ENCODE results near the gene SYNM. TPM values are rescaled to one million over a fixed set of nuclear protein-coding genes. Genes with fewer than 3 reads are reported as not detected.

Gene SYNM
- total and polyA plus RNA-seq, 3 experiments from 2014 or later, result 0.56 to 2.4 (median 2.3) TPM

- no peak for DNase-seq
- ChIA-PET CTCF (no interaction called here), POLR2A (no interaction called here)
- Histone ChIP-seq H3K36me3 (ENCODE audit: insufficient read depth, low read length) (no peaks in the 10 kb centered on the region), H3K4me1 (ENCODE audit: insufficient read depth, low read length) (no peaks in the 10 kb centered on the region), H3K4me3 (ENCODE audit: low read length) (no peak overlapping the region), H3K9me3 (ENCODE audit: low read length) (no peaks in the 10 kb centered on the region), H3K27me3 (ENCODE audit: insufficient read depth, low read length, poor library complexity, severe bottlenecking) (no peaks in the 10 kb centered on the region), H3K27ac (ENCODE audit: low read depth, low read length) (no peak overlapping the region)
- no peaks in the 10 kb centered on the region for H3K36me3 Mint-ChIP-seq
- H3K4me3 Mint-ChIP-seq, result no peak overlapping the region
- no peaks in the 10 kb centered on the region for H3K4me1 Mint-ChIP-seq
- H3K27ac Mint-ChIP-seq, result no peak overlapping the region
- no peaks in the 10 kb centered on the region for H3K27me3 Mint-ChIP-seq
- H3K9me3 Mint-ChIP-seq, result no peaks in the 10 kb centered on the region
These were observed 65.7 kb downstream of the SYNM start for GRCh38 chr15:99170476-99171065.

- Mint-ChIP-seq H3K4me1 (no peaks in the 10 kb centered on the region), H3K36me3 (no peaks in the 10 kb centered on the region), H3K9me3 (no peaks in the 10 kb centered on the region), H3K4me3 (no peak overlapping the region), H3K27ac (peak overlapping the region in 1 of 8 donors; percentile 61), H3K27me3 (no peaks in the 10 kb centered on the region)
- Histone ChIP-seq H3K9me3 (ENCODE audit: low read length) (no peaks in the 10 kb centered on the region), H3K27ac (ENCODE audit: low read depth, low read length) (no peak overlapping the region), H3K4me3 (ENCODE audit: low read length) (no peak overlapping the region), H3K4me1 (ENCODE audit: insufficient read depth, low read length) (no peaks in the 10 kb centered on the region), H3K27me3 (ENCODE audit: insufficient read depth, low read length, poor library complexity, severe bottlenecking) (no peaks in the 10 kb centered on the region), H3K36me3 (ENCODE audit: insufficient read depth, low read length) (no peaks in the 10 kb centered on the region)
- POLR2A ChIA-PET, result no interaction called here
- CTCF ChIA-PET, result no interaction called here
- no peak for DNase-seq
These were observed 67.3 kb downstream of the SYNM start for GRCh38 chr15:99172171-99172570.

GRCh38 chr15:99172989-99173388 lies 68.1 kb downstream of the SYNM start:
- no peaks in the 10 kb centered on the region for H3K4me1 ChIP-seq (ENCODE audit: insufficient read depth, low read length)
- H3K27ac Mint-ChIP-seq, result no peak overlapping the region
- H3K36me3 Mint-ChIP-seq, result no peaks in the 10 kb centered on the region
- DNase-seq, result no peak
- H3K27ac ChIP-seq (ENCODE audit: low read depth, low read length), result no peak overlapping the region
- H3K27me3 ChIP-seq (ENCODE audit: insufficient read depth, low read length, poor library complexity, severe bottlenecking), result no peaks in the 10 kb centered on the region
- H3K9me3 Mint-ChIP-seq, result no peaks in the 10 kb centered on the region
- H3K4me1 Mint-ChIP-seq, result no peaks in the 10 kb centered on the region
- ChIA-PET CTCF (no interaction called here), POLR2A (no interaction called here)
- no peak overlapping the region for H3K4me3 Mint-ChIP-seq
- H3K4me3 ChIP-seq (ENCODE audit: low read length), result no peak overlapping the region
- H3K27me3 Mint-ChIP-seq, result no peaks in the 10 kb centered on the region
- H3K9me3 ChIP-seq (ENCODE audit: low read length), result no peaks in the 10 kb centered on the region
- H3K36me3 ChIP-seq (ENCODE audit: insufficient read depth, low read length), result no peaks in the 10 kb centered on the region

- peak overlapping the region in 1 of 8 donors; percentile 57 for H3K27ac Mint-ChIP-seq
- H3K4me1 ChIP-seq (ENCODE audit: insufficient read depth, low read length), result no peaks in the 10 kb centered on the region
- no peaks in the 10 kb centered on the region for H3K9me3 Mint-ChIP-seq
- H3K27me3 Mint-ChIP-seq, result no peaks in the 10 kb centered on the region
- POLR2A ChIA-PET, result no interaction called here
- H3K36me3 ChIP-seq (ENCODE audit: insufficient read depth, low read length), result no peaks in the 10 kb centered on the region
- CTCF ChIA-PET, result no interaction called here
- no peak overlapping the region for H3K4me3 Mint-ChIP-seq
- H3K4me1 Mint-ChIP-seq, result no peaks in the 10 kb centered on the region
- H3K36me3 Mint-ChIP-seq, result no peaks in the 10 kb centered on the region
- no peaks in the 10 kb centered on the region for H3K9me3 ChIP-seq (ENCODE audit: low read length)
- no peak overlapping the region for H3K4me3 ChIP-seq (ENCODE audit: low read length)
- DNase-seq, result no peak
- H3K27me3 ChIP-seq (ENCODE audit: insufficient read depth, low read length, poor library complexity, severe bottlenecking), result no peaks in the 10 kb centered on the region
- H3K27ac ChIP-seq (ENCODE audit: low read depth, low read length), result no peak overlapping the region
These were observed 69.9 kb downstream of the SYNM start for GRCh38 chr15:99174567-99175395.

- no peak for DNase-seq
- Histone ChIP-seq H3K4me1 (ENCODE audit: insufficient read depth, low read length) (no peaks in the 10 kb centered on the region), H3K9me3 (ENCODE audit: low read length) (no peaks in the 10 kb centered on the region), H3K4me3 (ENCODE audit: low read length) (no peak overlapping the region), H3K27me3 (ENCODE audit: insufficient read depth, low read length, poor library complexity, severe bottlenecking) (no peaks in the 10 kb centered on the region), H3K36me3 (ENCODE audit: insufficient read depth, low read length) (no peaks in the 10 kb centered on the region), H3K27ac (ENCODE audit: low read depth, low read length) (no peak overlapping the region)
- no peaks in the 10 kb centered on the region for H3K9me3 Mint-ChIP-seq
- no peaks in the 10 kb centered on the region for H3K4me1 Mint-ChIP-seq
- H3K27me3 Mint-ChIP-seq, result no peaks in the 10 kb centered on the region
- H3K36me3 Mint-ChIP-seq, result no peaks in the 10 kb centered on the region
- no peak overlapping the region for H3K27ac Mint-ChIP-seq
- no peak overlapping the region for H3K4me3 Mint-ChIP-seq
- ChIA-PET POLR2A (no interaction called here), CTCF (no interaction called here)
These were observed 71.9 kb downstream of the SYNM start for GRCh38 chr15:99176757-99177156.

GRCh38 chr15:99177679-99178078 lies 72.8 kb downstream of the SYNM start:
- Mint-ChIP-seq H3K36me3 (no peaks in the 10 kb centered on the region), H3K4me3 (no peak overlapping the region), H3K27ac (no peak overlapping the region), H3K4me1 (no peaks in the 10 kb centered on the region), H3K27me3 (peaks cover 0 to 4% of the 10 kb centered on the region in 2 donors), H3K9me3 (no peaks in the 10 kb centered on the region)
- Histone ChIP-seq H3K27ac (ENCODE audit: low read depth, low read length) (no peak overlapping the region), H3K9me3 (ENCODE audit: low read length) (no peaks in the 10 kb centered on the region), H3K27me3 (ENCODE audit: insufficient read depth, low read length, poor library complexity, severe bottlenecking) (no peaks in the 10 kb centered on the region), H3K4me3 (ENCODE audit: low read length) (no peak overlapping the region), H3K4me1 (ENCODE audit: insufficient read depth, low read length) (no peaks in the 10 kb centered on the region), H3K36me3 (ENCODE audit: insufficient read depth, low read length) (no peaks in the 10 kb centered on the region)
- no peak for DNase-seq
- ChIA-PET CTCF (no interaction called here), POLR2A (no interaction called here)

GRCh38 chr15:99180086-99180963 lies 75.4 kb downstream of the SYNM start:
- no peak overlapping the region for H3K4me3 Mint-ChIP-seq
- no peaks in the 10 kb centered on the region for H3K36me3 Mint-ChIP-seq
- no peaks in the 10 kb centered on the region for H3K27me3 ChIP-seq (ENCODE audit: insufficient read depth, low read length, poor library complexity, severe bottlenecking)
- H3K27ac ChIP-seq (ENCODE audit: low read depth, low read length), result no peak overlapping the region
- H3K27me3 Mint-ChIP-seq, result peaks cover 0 to 14% of the 10 kb centered on the region in 2 donors
- ChIA-PET POLR2A (no interaction called here), CTCF (no interaction called here)
- H3K4me1 Mint-ChIP-seq, result no peaks in the 10 kb centered on the region
- DNase-seq, result no peak
- H3K9me3 Mint-ChIP-seq, result no peaks in the 10 kb centered on the region
- H3K36me3 ChIP-seq (ENCODE audit: insufficient read depth, low read length), result no peaks in the 10 kb centered on the region
- H3K9me3 ChIP-seq (ENCODE audit: low read length), result no peaks in the 10 kb centered on the region
- H3K4me3 ChIP-seq (ENCODE audit: low read length), result no peak overlapping the region
- H3K27ac Mint-ChIP-seq, result no peak overlapping the region
- H3K4me1 ChIP-seq (ENCODE audit: insufficient read depth, low read length), result no peaks in the 10 kb centered on the region

GRCh38 chr15:99180964-99181306 lies 76.1 kb downstream of the SYNM start:
- no peaks in the 10 kb centered on the region for H3K9me3 Mint-ChIP-seq
- H3K36me3 ChIP-seq (ENCODE audit: insufficient read depth, low read length), result no peaks in the 10 kb centered on the region
- H3K36me3 Mint-ChIP-seq, result no peaks in the 10 kb centered on the region
- POLR2A ChIA-PET, result no interaction called here
- no peaks in the 10 kb centered on the region for H3K9me3 ChIP-seq (ENCODE audit: low read length)
- H3K4me3 ChIP-seq (ENCODE audit: low read length), result no peak overlapping the region
- no peak overlapping the region for H3K27ac ChIP-seq (ENCODE audit: low read depth, low read length)
- H3K27me3 Mint-ChIP-seq, result peaks cover 0 to 20% of the 10 kb centered on the region in 2 donors
- H3K4me1 Mint-ChIP-seq, result no peaks in the 10 kb centered on the region
- DNase-seq, result no peak
- H3K4me3 Mint-ChIP-seq, result no peak overlapping the region
- H3K27ac Mint-ChIP-seq, result no peak overlapping the region
- H3K4me1 ChIP-seq (ENCODE audit: insufficient read depth, low read length), result no peaks in the 10 kb centered on the region
- H3K27me3 ChIP-seq (ENCODE audit: insufficient read depth, low read length, poor library complexity, severe bottlenecking), result no peaks in the 10 kb centered on the region
- CTCF ChIA-PET, result no interaction called here

All from CD8-positive, alpha-beta memory T cell (primary cell).